ENCODE results near the gene EMC9. TPM values are rescaled to one million over a fixed set of nuclear protein-coding genes. Genes with fewer than 3 reads are reported as not detected.

The EMC9 gene
- total and polyA plus RNA-seq, 7 donors, result 17.2 to 67.5 (median 35.1) TPM

DNA sequence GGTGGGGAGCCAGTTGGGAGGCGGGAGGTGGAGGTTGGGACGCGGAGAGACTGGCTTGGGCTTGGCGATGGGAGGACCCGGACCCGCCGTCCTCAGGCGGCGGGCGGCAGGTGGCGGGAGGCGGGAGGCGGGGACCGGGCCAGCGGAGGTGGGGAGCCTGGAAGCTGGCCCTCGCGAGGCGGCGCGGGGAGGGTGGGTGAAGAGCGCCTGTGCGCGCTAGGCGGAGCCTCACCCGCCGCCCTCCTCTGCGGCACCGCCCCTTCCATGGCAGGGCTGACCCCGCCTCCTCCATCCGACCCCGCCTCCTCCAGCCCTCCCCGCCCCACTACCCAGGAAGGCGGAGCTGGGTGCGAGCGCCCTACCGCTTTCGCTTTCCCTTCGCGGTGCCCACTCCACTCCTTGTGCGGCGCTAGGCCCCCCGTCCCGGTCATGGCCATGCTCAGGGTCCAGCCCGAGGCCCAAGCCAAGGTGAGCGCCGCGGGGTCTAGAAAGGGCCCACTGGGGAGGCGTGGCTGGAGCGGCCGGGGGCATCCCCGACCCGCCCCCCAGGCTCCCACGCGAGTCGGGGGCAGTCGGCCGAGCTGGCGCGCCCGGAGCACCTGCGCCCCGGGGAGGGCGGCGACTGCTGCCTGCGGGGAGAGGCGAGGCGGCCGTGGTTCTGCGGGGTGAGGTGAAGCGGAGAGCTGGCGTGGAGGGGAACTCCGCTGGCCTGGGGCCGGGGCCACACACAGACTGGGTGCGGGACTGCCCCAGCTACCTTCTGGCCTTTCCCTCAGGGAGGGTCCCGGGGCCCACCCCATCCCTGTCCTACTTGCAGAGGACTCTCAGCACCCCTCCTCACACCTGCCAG lies 5.3 kb downstream of the EMC9 start, which contains the start of gene PSME1:
TSS of gene PSME1 (plus strand) at position 361 of the 850 bp plus-strand sequence. CDS start at position 430, 69 bp downstream.
- Histone ChIP-seq H3K36me3 (ENCODE audit: insufficient read depth in 1 of 2, low read depth in 1 of 2) (peaks cover 0 to 25% of the 10 kb centered on the region in 2 donors), H3K9me3 (no peaks in the 10 kb centered on the region), H3K4me1 (peaks cover 53% of the 10 kb centered on the region), H3K27ac (peak within 1 kb of the TSS; percentile 96), H3K4me3 (peak within 1 kb of the TSS; percentile 100), H3K27me3 (ENCODE audit: insufficient read depth in 3 of 3, low read length in 2 of 3) (no peaks in the 10 kb centered on the region)
- TF ChIP-seq CTCF (IDR thresholded peaks at IDR 0.05), result no peak
- intact Hi-C loops (cut with DNase I), result no loop called here
- ATAC-seq (peak; percentile 82 to 86 (median 86)), DNase-seq (peak; percentile 93 to 97)
- WGBS, 3 donors, result 0 to 1% (median 1%) methylated on average over 29 to 74 of the region's 75 CpGs

DNA sequence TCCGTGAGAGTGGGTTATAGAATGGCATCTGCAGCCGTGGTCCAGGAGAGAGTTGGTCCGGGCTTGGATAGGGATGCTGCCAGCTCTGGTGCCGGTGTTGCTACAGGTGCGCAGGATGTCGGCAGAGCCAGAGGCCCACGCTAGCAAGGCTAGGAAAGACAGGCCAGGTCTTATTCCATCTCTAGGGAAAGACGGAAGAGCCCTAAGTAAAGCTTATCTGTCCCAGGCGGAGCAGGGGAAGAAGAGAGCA lies 5.9 kb downstream of the EMC9 start:
- H3K9me3 ChIP-seq, result no peaks in the 10 kb centered on the region
- peaks cover 0 to 25% of the 10 kb centered on the region in 2 donors for H3K36me3 ChIP-seq (ENCODE audit: insufficient read depth in 1 of 2, low read depth in 1 of 2)
- no peak for ATAC-seq
- intact Hi-C loops (cut with DNase I), result no loop called here
- H3K4me3 ChIP-seq, result peak overlapping the region; percentile 100
- TF ChIP-seq CTCF (IDR thresholded peaks at IDR 0.05), result no peak
- peak overlapping the region; percentile 96 for H3K27ac ChIP-seq
- peaks cover 58% of the 10 kb centered on the region for H3K4me1 ChIP-seq
- H3K27me3 ChIP-seq (ENCODE audit: insufficient read depth in 3 of 3, low read length in 2 of 3), result no peaks in the 10 kb centered on the region
- DNase-seq, result no peak
- WGBS, 3 donors, result 3 to 4% (median 4%) methylated on average over 9 of the region's 9 CpGs

GRCh38 chr14:24133735-24134134 lies 7.7 kb downstream of the EMC9 start:
- peaks cover 48% of the 10 kb centered on the region for H3K4me1 ChIP-seq
- H3K27ac ChIP-seq, result peak overlapping the region; percentile 96
- no peak for TF ChIP-seq CTCF (IDR thresholded peaks at IDR 0.05)
- H3K27me3 ChIP-seq (ENCODE audit: insufficient read depth in 3 of 3, low read length in 2 of 3), result no peaks in the 10 kb centered on the region
- intact Hi-C loops (cut with DNase I), result no loop called here
- 88 to 92% (median 90%) methylated on average over 1 of the region's 1 CpG for WGBS, 3 donors
- no peak for DNase-seq
- no peak for ATAC-seq
- H3K4me3 ChIP-seq, result no peak overlapping the region
- no peaks in the 10 kb centered on the region for H3K9me3 ChIP-seq
- peaks cover 0 to 17% of the 10 kb centered on the region in 2 donors for H3K36me3 ChIP-seq (ENCODE audit: insufficient read depth in 1 of 2, low read depth in 1 of 2)

DNA sequence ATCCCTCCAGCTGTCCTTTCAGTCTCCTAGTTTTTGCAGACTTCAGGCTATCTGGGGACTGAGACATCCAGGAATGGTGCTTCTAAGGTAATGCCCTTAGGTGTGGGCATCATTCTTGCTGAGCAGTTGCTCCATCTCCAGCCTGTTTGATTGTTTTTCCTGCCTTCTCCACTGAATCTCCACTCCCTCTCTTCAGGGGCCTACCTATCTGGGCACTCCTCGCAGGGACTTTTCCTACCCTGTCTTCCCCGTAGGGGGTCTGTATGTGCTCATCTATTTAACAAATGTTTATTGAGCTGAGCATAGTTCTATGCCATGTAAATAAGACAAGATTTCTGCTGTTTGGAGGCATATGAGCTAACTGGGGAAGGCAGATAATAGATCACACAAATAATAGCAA lies 8.4 kb downstream of the EMC9 start:
- WGBS, 3 donors, result 60 to 80% (median 62%) methylated on average over 2 of the region's 2 CpGs
- intact Hi-C loops (cut with DNase I), result no loop called here
- Histone ChIP-seq H3K27me3 (ENCODE audit: insufficient read depth in 3 of 3, low read length in 2 of 3) (no peaks in the 10 kb centered on the region), H3K9me3 (no peaks in the 10 kb centered on the region), H3K4me1 (peaks cover 41% of the 10 kb centered on the region), H3K4me3 (peak overlapping the region; percentile 68), H3K27ac (peak overlapping the region; percentile 96), H3K36me3 (ENCODE audit: insufficient read depth in 1 of 2, low read depth in 1 of 2) (peaks cover 0 to 9% of the 10 kb centered on the region in 2 donors)
- DNase-seq (no peak), ATAC-seq (no peak)
- TF ChIP-seq CTCF (IDR thresholded peaks at IDR 0.05), result no peak

Data from psoas muscle (tissue), 8 donors.